Bronchial smooth muscle cell (primary cell): ENCODE results near the gene CCNL2. TPM values are rescaled to one million over a fixed set of nuclear protein-coding genes. Genes with fewer than 3 reads are reported as not detected.

Source experiments
- total RNA-seq: library from RNA; depleted of rRNA; stranded (reverse); fragments of >200 nt; gene quantifications from 2 replicates; pipeline ENCODE4 v1.2.1, GENCODE V29; 2014

CCNL2 gene
- 115 and 141 TPM in 2 replicates for total RNA-seq

GRCh38 chr1:1399187-1399871, at the start of gene CCNL2:
Gene CCNL2 (minus strand): TSS chr1:1399335. CDS start chr1:1399306, 29 bp downstream.

GRCh38 chr1:1435106-1435903, 36.2 kb upstream of the CCNL2 start, which contains the start of gene VWA1:
Gene VWA1 (plus strand): TSS chr1:1435690. CDS start chr1:1435749, 59 bp downstream.

GRCh38 chr1:1421147-1421906, 22.2 kb upstream of the CCNL2 start, which contains the start of gene ANKRD65:
Gene ANKRD65 (minus strand): TSS chr1:1421276. CDS start chr1:1421005, 271 bp downstream.

GRCh38 chr1:1406821-1407635, 7.9 kb upstream of the CCNL2 start, which contains the start of gene MRPL20:
Gene MRPL20 (minus strand): TSS chr1:1407293. CDS start chr1:1407217, 76 bp downstream.

GRCh38 chr1:1374929-1375662, 24.0 kb downstream of the CCNL2 start, which contains the start of gene AURKAIP1:
Gene AURKAIP1 (minus strand): TSS chr1:1375207. CDS start chr1:1374756, 451 bp downstream.

GRCh38 chr1:1358433-1359271, 40.5 kb downstream of the CCNL2 start, which contains the start of gene MXRA8:
Gene MXRA8 (minus strand): TSS chr1:1358555. CDS start chr1:1358504, 51 bp downstream.

GRCh38 chr1:1349256-1350012, 49.7 kb downstream of the CCNL2 start, which contains the start of gene DVL1:
Gene DVL1 (minus strand): TSS chr1:1349418. CDS start chr1:1349065, 353 bp downstream.

Other genes starting within 250 kb of the CCNL2 start
- gene TTLL10, start 225.5 kb downstream of the CCNL2 start, total RNA-seq = not detected in 2 replicates
- gene TNFRSF18, start 192.7 kb downstream of the CCNL2 start, total RNA-seq = 0.34 and 0.79 TPM in 2 replicates
- gene TNFRSF4, start 185.2 kb downstream of the CCNL2 start, total RNA-seq = under 0.01 TPM in 1 of 2 replicates, not detected in the other
- 136 and 144 TPM in 2 replicates for gene SDF4, start 167.3 kb downstream of the CCNL2 start, total RNA-seq
- gene B3GALT6, start 167.1 kb downstream of the CCNL2 start, total RNA-seq = 10.1 and 14.0 TPM in 2 replicates
- gene C1QTNF12, start 152.6 kb downstream of the CCNL2 start, total RNA-seq = 2.1 and 2.8 TPM in 2 replicates
- 23.4 and 30.9 TPM in 2 replicates for gene UBE2J2, start 125.5 kb downstream of the CCNL2 start, total RNA-seq
- 1.2 and 1.3 TPM in 2 replicates for gene SCNN1D, start 118.9 kb downstream of the CCNL2 start, total RNA-seq
- gene ACAP3, start 91.4 kb downstream of the CCNL2 start, total RNA-seq = 66.0 and 87.7 TPM in 2 replicates
- 9.6 and 9.9 TPM in 2 replicates for gene PUSL1, start 90.7 kb downstream of the CCNL2 start, total RNA-seq
- gene INTS11, start 74.7 kb downstream of the CCNL2 start, total RNA-seq = 56.0 and 74.6 TPM in 2 replicates
- 4.1 and 6.8 TPM in 2 replicates for gene CPTP, start 74.5 kb downstream of the CCNL2 start, total RNA-seq
- gene TAS1R3, start 68.1 kb downstream of the CCNL2 start, total RNA-seq = 0.16 and 0.17 TPM in 2 replicates
- 67.0 and 107 TPM in 2 replicates for gene DVL1, start 49.9 kb downstream of the CCNL2 start, total RNA-seq
- gene MXRA8, start 40.8 kb downstream of the CCNL2 start, total RNA-seq = 273 and 326 TPM in 2 replicates
- gene AURKAIP1, start 24.1 kb downstream of the CCNL2 start, total RNA-seq = 53.0 and 102 TPM in 2 replicates
- gene MRPL20, start 8.0 kb upstream of the CCNL2 start, total RNA-seq = 86.0 and 91.9 TPM in 2 replicates
- gene ANKRD65, start 21.9 kb upstream of the CCNL2 start, total RNA-seq = 1.1 and 1.9 TPM in 2 replicates
- 3.4 and 3.9 TPM in 2 replicates for gene VWA1, start 36.4 kb upstream of the CCNL2 start, total RNA-seq
- under 0.01 TPM in 1 of 2 replicates, not detected in the other for gene ATAD3C, start 50.4 kb upstream of the CCNL2 start, total RNA-seq
- gene ATAD3B, start 72.4 kb upstream of the CCNL2 start, total RNA-seq = 11.7 and 19.3 TPM in 2 replicates
- gene ATAD3A, start 112.8 kb upstream of the CCNL2 start, total RNA-seq = 17.4 and 19.5 TPM in 2 replicates
- 3.7 and 5.4 TPM in 2 replicates for gene TMEM240, start 141.3 kb upstream of the CCNL2 start, total RNA-seq
- gene SSU72, start 175.5 kb upstream of the CCNL2 start, total RNA-seq = 35.8 and 43.0 TPM in 2 replicates
- 0.52 and 0.95 TPM in 2 replicates for gene FNDC10, start 200.8 kb upstream of the CCNL2 start, total RNA-seq
- gene MIB2, start 216.2 kb upstream of the CCNL2 start, total RNA-seq = 77.7 and 127 TPM in 2 replicates
- 4.6 and 4.9 TPM in 2 replicates for gene MMP23B, start 232.8 kb upstream of the CCNL2 start, total RNA-seq